ENCODE data around the gene TIGD3.

DNA sequence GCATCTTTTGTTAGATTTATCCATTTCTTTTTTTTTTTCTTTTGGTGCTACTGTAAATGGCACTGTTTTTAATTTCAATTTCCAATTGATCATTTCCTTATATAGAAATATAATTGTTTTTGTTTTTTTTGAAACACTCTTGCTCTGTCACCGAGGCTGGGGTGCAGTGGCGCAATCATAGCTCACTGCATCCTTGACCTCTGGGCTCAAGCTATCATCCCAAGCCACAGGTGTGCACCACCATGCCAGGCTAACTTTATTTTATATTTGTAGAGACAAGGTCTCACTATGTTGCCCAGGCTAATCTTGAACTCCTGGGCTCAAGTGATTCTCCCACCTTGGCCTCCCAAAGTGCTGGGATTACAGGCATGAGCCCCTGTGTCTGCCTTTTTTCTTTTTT is 48.2 kb downstream of the TIGD3 start:
- TF ChIP-seq, protein P1, sequence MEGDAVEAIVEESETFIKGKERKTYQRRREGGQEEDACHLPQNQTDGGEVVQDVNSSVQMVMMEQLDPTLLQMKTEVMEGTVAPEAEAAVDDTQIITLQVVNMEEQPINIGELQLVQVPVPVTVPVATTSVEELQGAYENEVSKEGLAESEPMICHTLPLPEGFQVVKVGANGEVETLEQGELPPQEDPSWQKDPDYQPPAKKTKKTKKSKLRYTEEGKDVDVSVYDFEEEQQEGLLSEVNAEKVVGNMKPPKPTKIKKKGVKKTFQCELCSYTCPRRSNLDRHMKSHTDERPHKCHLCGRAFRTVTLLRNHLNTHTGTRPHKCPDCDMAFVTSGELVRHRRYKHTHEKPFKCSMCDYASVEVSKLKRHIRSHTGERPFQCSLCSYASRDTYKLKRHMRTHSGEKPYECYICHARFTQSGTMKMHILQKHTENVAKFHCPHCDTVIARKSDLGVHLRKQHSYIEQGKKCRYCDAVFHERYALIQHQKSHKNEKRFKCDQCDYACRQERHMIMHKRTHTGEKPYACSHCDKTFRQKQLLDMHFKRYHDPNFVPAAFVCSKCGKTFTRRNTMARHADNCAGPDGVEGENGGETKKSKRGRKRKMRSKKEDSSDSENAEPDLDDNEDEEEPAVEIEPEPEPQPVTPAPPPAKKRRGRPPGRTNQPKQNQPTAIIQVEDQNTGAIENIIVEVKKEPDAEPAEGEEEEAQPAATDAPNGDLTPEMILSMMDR (IDR thresholded peaks at IDR 0.05; ENCODE audit: low read depth, low read length, missing input control) = no peak
- no peak for TF ChIP-seq RAD21 (IDR thresholded peaks at IDR 0.05)
- no peak for TF ChIP-seq SP1 (IDR thresholded peaks at IDR 0.05)

All from liver (tissue), 3 donors.